ENCODE data around the gene STK32C. TPM values are rescaled to one million over a fixed set of nuclear protein-coding genes. Genes with fewer than 3 reads are reported as not detected.

Gene STK32C
- total and polyA plus RNA-seq, 4 donors = 5.1 to 22.0 (median 16.3) TPM

GRCh38 chr10:132280646-132281074, 27.1 kb downstream of the STK32C start:
- no peak overlapping the region for H3K27ac ChIP-seq (ENCODE audit: low read depth in 1 of 2, low read length in 1 of 2)
- TF ChIP-seq CTCF (IDR thresholded peaks at IDR 0.05; ENCODE audit: control extremely low read depth, extremely low read depth) = no peak
- H3K9me3 ChIP-seq (ENCODE audit: control insufficient read depth in 4 of 4, insufficient read depth in 3 of 4, low read length in 3 of 4) = no peaks in the 10 kb centered on the region
- no peak for DNase-seq
- ATAC-seq (ENCODE audit: insufficient read depth, low FRiP score) = no peak
- H3K27me3 ChIP-seq (ENCODE audit: control insufficient read depth in 3 of 3, insufficient read depth in 3 of 3, low read length in 2 of 3) = peaks cover 0 to 13% (median 4%) of the 10 kb centered on the region in 3 donors
- no peak overlapping the region for H3K4me3 ChIP-seq
- 95% methylated on average over 20 of the region's 20 CpGs for WGBS, 2 donors
- H3K4me1 ChIP-seq (ENCODE audit: control insufficient read depth in 5 of 5, insufficient read depth in 5 of 5, low read length in 5 of 5) = peaks cover 0 to 12% (median 3%) of the 10 kb centered on the region in 5 donors
- no peak overlapping the region for H3K9ac ChIP-seq (ENCODE audit: insufficient read depth in 1 of 2, low read length in 2 of 2)
- no peaks in the 10 kb centered on the region for H3K36me3 ChIP-seq (ENCODE audit: control insufficient read depth in 4 of 4, insufficient read depth in 4 of 4, low read length in 4 of 4)

DNA sequence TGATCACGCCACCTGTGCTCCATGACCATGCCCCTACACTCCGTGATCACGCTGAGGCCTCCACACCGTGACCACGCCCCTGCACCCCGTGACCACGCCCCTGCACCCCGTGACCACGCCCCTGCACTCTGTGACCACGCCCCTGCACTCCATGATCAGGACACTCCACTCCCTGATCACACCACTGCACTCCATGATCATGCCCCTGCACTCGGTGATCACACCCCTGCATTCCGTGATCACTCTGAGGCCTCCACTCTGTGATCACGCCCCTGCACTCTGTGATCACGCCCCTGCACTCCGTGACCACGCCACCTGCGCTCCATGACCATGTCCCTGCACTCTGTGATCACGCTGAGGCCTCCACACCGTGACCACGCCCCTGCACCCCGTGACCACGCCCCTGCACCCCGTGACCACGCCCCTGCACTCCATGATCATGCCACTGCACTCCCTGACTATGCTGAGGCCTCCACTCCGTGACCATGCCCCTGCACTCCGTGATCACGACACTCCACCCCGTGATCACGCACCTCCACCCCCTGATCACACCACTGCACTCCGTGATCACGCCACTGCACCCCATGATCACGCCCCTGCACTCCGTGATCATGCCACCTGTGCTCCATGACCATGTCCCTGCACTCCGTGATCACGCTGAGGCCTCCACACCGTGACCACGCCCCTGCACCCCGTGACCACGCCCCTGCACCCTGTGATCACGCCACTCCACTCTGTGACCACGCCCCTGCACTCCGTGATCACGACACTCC, 27.7 kb downstream of the STK32C start:
- no peak overlapping the region for H3K4me3 ChIP-seq
- H3K36me3 ChIP-seq (ENCODE audit: control insufficient read depth in 4 of 4, insufficient read depth in 4 of 4, low read length in 4 of 4) = no peaks in the 10 kb centered on the region
- H3K4me1 ChIP-seq (ENCODE audit: control insufficient read depth in 5 of 5, insufficient read depth in 5 of 5, low read length in 5 of 5) = peaks cover 0 to 12% (median 3%) of the 10 kb centered on the region in 5 donors
- H3K27ac ChIP-seq (ENCODE audit: low read depth in 1 of 2, low read length in 1 of 2) = no peak overlapping the region
- H3K27me3 ChIP-seq (ENCODE audit: control insufficient read depth in 3 of 3, insufficient read depth in 3 of 3, low read length in 2 of 3) = peaks cover 0 to 9% (median 4%) of the 10 kb centered on the region in 3 donors
- no peak overlapping the region for H3K9ac ChIP-seq (ENCODE audit: insufficient read depth in 1 of 2, low read length in 2 of 2)
- DNase-seq (no peak), ATAC-seq (ENCODE audit: insufficient read depth, low FRiP score) (no peak)
- TF ChIP-seq CTCF (IDR thresholded peaks at IDR 0.05; ENCODE audit: control extremely low read depth, extremely low read depth) = no peak
- 93 to 95% methylated on average over 43 of the region's 43 CpGs for WGBS, 2 donors
- no peaks in the 10 kb centered on the region for H3K9me3 ChIP-seq (ENCODE audit: control insufficient read depth in 4 of 4, insufficient read depth in 3 of 4, low read length in 3 of 4)

DNA sequence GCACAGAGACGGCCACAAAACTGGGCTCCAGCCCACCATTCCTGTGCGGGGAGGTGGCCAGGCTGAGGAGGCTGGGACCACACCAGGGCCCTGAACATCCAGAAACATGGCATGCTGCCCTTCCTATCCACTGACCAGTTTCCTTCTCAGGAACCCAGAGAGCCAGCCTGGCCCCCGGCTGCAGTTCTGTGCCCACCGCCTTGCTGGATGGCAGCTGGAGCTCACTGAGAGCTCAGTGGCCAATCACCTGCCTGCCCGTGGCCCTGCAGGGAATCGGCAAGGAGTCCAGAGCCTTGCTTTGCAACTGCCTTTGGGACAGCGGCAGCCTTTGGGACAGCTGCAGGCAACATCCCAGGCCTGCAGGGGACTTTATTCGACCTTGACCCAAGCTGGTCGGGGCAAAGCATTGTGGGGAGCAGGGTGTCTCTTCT, 30.4 kb downstream of the STK32C start:
- WGBS, 2 donors = 83 to 88% methylated on average over 9 of the region's 9 CpGs
- ATAC-seq (ENCODE audit: insufficient read depth, low FRiP score) (no peak), DNase-seq (no peak)
- Histone ChIP-seq H3K9ac (ENCODE audit: insufficient read depth in 1 of 2, low read length in 2 of 2) (no peak overlapping the region), H3K36me3 (ENCODE audit: control insufficient read depth in 4 of 4, insufficient read depth in 4 of 4, low read length in 4 of 4) (no peaks in the 10 kb centered on the region), H3K4me1 (ENCODE audit: control insufficient read depth in 5 of 5, insufficient read depth in 5 of 5, low read length in 5 of 5) (peaks cover 0 to 8% (median 0%) of the 10 kb centered on the region in 5 donors), H3K9me3 (ENCODE audit: control insufficient read depth in 4 of 4, insufficient read depth in 3 of 4, low read length in 3 of 4) (no peaks in the 10 kb centered on the region), H3K27me3 (ENCODE audit: control insufficient read depth in 3 of 3, insufficient read depth in 3 of 3, low read length in 2 of 3) (peaks cover 0 to 3% (median under 1%) of the 10 kb centered on the region in 3 donors), H3K27ac (ENCODE audit: low read depth in 1 of 2, low read length in 1 of 2) (no peak overlapping the region), H3K4me3 (no peak overlapping the region)
- no peak for TF ChIP-seq CTCF (IDR thresholded peaks at IDR 0.05; ENCODE audit: control extremely low read depth, extremely low read depth)
